Stimulated activated CD8-positive, alpha-beta memory T cell treated with anti-CD3 and anti-CD28 coated beads, Interleukin-15, amount 100 ng/mL, for 48 hours (primary cell): ENCODE measurements around the gene CSF1R.

Experiments
- DNase-seq, 2 donors: peaks; one replicate each; pipeline ENCODE4 v3.0.0-alpha.2; 2020; ENCODE audit warnings: low read depth in 2 of 2

CSF1R gene

GRCh38 chr5:150120617-150121447 is 34.5 kb upstream of the CSF1R start:
- DNase-seq, result no peak

DNA sequence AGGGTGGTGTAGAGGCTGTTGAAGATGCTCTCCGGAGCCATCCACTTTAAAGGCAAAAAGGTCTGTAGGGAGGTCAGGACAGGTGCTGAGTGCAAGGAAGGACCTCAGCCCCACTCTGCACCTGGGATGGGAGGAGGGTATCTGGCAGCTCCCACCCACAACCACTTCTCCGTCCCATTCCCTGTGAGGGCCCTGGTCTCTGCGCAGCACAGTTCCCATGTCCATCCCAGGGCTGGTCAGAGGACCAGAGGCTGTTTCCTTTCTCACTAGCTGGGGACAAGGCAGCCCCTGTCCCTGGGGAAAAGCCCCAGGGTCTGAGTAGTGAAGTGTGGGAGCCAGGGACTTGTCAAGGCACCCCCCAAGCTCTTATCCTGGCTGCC is 33.7 kb upstream of the CSF1R start:
- DNase-seq, result no peak

DNA sequence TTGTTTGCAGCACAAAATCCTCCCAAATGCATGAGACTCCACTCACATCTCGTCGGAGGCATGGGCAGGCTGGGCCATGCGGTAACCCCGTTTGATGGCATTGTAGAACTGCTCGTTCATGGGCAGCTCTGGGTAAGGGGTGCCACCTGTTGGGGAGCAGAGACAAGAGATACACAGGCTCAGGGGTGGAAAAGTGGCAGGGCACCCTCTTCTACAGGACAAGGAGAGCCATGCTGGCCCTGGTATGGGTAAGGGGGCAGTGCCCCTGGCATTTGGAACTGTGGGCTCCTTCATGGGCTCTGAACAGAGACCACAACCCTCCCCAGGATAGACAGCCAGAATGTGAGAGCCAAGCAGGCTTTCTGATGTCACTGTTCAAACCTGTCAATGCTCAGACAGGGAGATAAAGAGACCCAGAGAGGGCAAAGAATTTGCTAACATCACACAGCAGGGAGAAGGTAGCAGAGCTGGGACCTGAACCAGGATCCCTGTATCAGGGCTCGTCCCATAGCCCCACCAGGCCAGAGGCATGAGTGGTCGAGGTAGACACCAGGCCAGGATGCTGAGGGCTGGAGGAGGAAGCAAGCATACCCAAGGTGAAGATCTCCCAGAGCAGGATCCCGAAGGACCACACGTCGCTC is 33.2 kb upstream of the CSF1R start:
- DNase-seq, result no peak

- no peak for DNase-seq
These were observed 32.3 kb upstream of the CSF1R start for GRCh38 chr5:150118561-150119229.

GRCh38 chr5:150117945-150118560 is 31.7 kb upstream of the CSF1R start:
- no peak for DNase-seq

- DNase-seq, result no peak
These were observed 30.5 kb upstream of the CSF1R start for GRCh38 chr5:150116667-150117400.

GRCh38 chr5:150114773-150115408 is 28.5 kb upstream of the CSF1R start:
- DNase-seq, result no peak

- no peak for DNase-seq
These were observed 27.8 kb upstream of the CSF1R start for GRCh38 chr5:150114102-150114641.

DNA sequence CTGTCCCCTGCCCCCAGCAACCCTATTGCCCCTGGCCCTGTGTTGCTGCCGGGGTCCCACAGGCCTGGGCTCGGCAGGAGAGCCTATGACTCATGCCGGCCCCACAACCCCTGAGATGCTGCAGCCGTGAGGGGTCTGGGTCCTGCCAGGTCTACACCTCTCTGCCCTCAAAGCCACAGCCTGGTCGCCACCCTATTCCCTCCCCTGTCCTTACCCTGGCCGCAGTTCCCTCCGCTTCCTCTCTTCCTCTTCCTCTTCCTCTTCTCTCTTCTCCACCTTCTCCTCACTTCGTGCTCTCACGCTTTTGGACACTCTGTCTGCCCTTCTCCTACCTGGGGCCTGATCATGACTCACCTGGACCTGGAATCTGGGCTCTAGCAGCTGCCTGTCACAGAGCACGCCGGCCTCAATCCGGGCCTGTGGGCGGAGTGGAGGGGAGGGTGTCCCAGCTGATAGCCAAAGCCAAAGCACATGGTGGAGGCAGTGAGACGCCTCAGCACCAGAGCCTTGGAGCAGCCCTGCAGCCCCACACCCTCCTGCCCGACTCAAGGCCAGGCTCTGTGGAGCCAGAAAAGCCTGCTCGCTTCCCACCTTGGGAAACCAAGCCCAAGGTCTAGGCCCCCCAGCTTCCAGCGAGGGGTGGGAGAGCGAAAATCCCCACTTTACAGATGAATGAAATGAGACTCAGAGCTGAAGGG is 26.8 kb upstream of the CSF1R start:
- DNase-seq, result no peak

DNA sequence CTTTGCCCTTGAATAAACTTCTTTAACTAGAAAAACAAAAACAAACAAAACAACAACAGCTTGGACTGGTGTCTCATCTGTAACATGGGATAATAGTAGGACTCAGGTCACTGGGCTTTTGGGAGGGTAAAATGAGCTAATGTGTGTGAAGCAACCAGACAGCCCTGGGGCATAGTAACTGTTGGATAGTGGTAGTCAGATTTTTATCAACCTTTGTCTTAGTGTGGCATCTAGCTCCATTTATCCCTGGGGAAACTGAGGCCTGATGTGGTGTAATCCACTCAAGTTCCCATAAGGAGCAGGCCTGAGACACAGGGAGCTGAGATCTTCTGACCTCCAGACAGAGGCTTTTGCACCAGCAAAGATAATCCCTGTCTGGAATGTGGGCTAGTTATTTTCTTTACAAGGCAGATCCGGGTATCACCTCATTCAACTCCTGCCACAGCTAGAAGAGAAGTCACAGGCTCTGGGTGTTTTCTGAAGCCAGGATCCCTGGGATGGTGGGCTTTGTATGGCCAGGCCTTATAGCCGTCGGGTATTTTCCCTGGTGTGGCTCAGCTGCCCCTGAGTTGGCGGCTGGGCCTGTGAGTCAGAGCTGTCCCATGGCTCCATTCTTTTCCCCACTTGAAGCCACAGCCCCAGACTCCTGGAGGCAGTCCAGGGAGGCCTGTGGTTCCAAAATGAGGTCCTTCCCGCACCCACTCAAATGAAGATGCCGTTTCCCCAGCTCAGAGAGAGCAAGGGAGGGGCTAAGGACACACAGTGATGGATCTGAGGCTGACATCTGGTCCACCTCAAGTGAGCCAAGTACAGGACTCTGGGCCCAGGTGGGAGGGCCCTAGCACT is 26.1 kb upstream of the CSF1R start:
- no peak for DNase-seq

GRCh38 chr5:150111122-150111521 is 24.8 kb upstream of the CSF1R start:
- DNase-seq, result no peak

DNA sequence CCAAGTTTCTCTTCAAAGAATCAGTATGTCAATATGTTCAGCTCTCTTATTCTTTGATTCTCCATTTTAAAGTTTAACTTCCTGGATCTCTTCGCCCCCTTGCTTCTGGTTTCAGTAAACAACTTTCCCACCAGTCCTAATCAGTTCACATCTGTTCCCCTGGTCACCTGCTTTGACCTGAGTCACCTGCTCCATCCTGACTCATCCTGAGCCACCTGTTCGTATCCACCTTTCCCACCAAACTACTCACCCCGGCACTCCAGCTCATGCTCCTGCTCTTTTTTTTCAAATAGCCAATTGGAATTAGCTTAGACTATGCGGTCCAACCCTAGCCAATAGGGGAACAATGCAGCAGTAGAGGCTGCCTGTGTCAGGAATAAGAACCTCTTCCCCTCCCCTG is 23.6 kb upstream of the CSF1R start:
- DNase-seq, result no peak

DNA sequence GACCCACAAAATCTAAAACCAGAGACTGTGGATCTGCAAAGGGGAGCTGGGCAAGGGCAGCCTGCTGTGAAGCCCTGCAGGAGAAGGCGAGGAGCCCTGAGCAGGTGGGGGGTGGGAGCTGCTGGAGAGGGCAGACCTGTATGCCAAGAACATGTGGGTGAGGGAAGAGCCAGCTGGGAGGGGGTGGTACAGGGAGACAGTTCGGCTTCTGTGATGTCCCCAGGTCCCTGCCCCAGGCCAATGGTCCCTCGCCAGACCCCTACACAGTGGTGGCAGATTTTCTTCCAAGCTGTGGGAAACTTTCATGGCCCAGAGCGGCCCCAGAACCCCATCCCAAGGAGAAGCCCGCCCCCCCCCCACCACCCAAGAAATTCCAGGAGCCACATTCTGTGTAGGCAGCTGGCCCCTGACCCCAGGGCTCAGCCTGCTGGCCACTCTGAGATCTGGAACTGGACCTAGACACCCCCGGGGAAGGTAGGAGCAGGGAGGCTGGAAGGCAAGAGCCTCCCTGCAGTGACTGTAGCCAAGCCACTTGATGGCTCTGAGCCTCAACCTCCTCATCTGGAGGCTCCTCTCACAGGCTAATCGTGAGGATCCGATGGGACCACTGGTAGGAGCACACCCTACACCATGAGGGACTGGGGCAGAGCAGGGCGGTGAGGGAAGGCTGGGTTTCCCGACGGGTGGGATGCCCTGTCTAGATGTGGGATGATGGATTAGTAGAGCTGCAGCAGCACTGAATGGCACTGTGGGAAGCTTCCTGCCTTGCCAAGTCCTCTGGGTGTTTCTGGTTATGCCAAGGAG is 22.6 kb upstream of the CSF1R start:
- DNase-seq, result no peak

DNA sequence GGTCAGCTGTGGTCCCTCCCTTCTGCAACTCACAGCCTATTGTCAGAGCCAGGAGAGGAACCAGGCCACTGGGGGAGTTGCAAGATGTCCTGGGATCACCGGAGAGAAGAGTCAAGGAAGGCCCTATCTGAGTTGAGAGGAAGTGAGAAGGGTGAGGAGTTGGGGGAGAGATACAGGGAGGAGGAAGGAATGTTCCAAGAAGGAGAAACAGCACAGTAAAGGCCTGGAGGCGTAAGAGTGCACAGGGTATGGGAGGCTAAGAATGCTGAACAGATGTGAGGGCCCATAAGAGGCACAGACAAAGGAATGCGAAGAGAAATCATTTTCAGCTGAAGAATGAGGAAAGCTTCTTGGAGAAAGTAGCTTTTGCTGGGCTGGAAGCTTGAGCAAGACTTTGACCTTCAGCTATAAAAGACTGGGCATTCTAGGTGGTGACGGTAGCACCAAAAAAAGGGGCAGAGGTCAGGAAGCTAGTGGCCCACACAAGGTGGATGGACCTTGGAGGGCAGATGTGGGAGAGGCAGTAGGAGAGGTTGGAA is 21.6 kb upstream of the CSF1R start:
- no peak for DNase-seq

- no peak for DNase-seq
These were observed 20.5 kb upstream of the CSF1R start for GRCh38 chr5:150106674-150107426.

DNA sequence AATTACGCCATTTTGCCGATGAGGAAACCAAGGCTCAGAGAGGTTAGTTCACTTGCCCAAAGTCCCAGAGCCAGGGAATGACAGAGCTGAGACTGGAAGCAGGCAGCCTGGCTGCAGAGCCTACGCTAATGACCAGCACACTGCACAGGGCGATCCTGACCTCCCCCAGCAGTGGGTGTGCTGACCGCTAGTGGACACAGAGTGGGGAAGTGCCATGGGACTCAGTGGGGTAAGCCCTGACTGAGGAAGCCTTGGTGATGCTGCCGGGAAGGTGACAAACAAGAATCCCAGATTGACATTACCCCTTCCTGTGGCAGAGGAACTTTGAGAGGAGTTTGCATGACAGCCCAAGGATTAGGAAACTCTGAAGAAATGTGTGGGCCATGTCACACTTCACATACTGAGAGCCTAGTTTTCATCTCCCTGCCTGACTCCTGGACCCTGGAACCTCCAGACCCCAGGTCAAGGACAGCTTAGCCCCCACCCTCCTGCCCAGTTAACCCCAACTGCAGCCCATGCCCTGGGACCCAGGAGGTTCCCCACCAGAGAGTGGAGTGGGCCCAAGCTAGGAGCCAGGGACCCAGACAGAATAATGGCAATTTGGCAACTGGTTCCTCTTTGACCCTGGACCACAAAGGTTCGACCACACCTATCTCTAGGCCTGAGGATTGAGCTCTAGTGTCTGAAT is 19.7 kb upstream of the CSF1R start:
- no peak for DNase-seq

- DNase-seq, result no peak
These were observed 18.2 kb upstream of the CSF1R start for GRCh38 chr5:150104550-150104870.
